ENCODE measurements around the gene EPHA6. TPM values are rescaled to one million over a fixed set of nuclear protein-coding genes. Genes with fewer than 3 reads are reported as not detected.

Gene EPHA6
- total and polyA plus RNA-seq, 9 donors = 2.0 to 20.9 (median 9.2) TPM

DNA sequence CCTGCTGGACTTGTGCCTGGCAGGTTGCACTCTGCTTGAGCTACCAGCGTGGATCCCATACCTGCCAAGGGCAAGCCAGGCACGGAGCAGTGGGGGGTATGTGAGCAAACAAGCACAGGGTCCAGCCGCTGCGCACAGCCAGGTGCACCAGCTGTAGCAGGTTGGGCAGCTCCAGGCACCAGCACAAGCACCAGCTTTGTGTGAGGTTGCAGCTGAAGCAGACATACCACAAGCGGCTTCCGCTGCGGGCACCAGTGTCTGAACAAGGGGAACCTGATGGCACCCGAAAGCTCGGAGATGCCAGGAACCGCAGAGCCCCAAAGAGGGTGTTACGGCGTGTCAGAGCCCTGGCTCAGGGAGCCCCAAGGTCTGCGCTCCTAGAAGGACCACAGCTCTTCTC, 477.5 kb downstream of the EPHA6 start:
- H3K9me3 ChIP-seq = no peaks in the 10 kb centered on the region
- DNase-seq = no peak
- no peaks in the 10 kb centered on the region for H3K4me1 ChIP-seq (ENCODE audit: insufficient read depth)
- H3K4me3 ChIP-seq = no peak overlapping the region
- no peak overlapping the region for H3K27ac ChIP-seq
- WGBS, 3 donors = 96 to 97% (median 97%) methylated on average over 13 of the region's 13 CpGs
- intact Hi-C loops (cut with DNase I) = no loop called here
- TF ChIP-seq EP300 (IDR thresholded peaks at IDR 0.05) (no peak), POLR2A (IDR thresholded peaks at IDR 0.05) (no peak)
- TF ChIP-seq, protein P1, sequence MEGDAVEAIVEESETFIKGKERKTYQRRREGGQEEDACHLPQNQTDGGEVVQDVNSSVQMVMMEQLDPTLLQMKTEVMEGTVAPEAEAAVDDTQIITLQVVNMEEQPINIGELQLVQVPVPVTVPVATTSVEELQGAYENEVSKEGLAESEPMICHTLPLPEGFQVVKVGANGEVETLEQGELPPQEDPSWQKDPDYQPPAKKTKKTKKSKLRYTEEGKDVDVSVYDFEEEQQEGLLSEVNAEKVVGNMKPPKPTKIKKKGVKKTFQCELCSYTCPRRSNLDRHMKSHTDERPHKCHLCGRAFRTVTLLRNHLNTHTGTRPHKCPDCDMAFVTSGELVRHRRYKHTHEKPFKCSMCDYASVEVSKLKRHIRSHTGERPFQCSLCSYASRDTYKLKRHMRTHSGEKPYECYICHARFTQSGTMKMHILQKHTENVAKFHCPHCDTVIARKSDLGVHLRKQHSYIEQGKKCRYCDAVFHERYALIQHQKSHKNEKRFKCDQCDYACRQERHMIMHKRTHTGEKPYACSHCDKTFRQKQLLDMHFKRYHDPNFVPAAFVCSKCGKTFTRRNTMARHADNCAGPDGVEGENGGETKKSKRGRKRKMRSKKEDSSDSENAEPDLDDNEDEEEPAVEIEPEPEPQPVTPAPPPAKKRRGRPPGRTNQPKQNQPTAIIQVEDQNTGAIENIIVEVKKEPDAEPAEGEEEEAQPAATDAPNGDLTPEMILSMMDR (IDR thresholded peaks at IDR 0.05) = no peak
- no peaks in the 10 kb centered on the region for H3K27me3 ChIP-seq
- H3K36me3 ChIP-seq = no peaks in the 10 kb centered on the region

DNA sequence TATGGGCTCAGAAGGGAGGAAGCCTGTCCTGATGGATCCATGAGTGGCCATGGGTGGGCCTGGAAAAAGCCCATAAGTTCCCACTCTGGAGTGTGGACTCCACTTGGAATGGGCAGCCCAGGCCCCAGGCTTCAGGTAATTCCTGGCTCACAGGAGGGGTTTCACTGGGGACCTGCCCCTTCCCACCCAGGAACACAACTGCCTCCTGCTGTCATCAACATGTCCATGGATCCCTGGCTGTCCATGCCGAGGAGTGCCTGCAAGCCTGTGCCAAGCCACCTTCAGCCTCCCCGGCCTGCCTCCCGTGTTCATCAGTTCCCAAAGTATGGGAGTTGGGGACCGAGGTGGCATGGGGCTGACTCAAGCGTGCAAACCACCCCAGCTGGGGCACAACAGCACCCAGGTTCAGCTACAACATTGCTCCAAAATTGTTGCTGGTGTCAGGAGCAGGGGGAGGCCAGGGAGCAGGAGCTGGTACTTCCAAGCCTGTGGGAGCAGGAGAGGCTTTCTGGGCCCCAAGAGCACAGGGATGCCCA, 479.3 kb downstream of the EPHA6 start:
- TF ChIP-seq EP300 (IDR thresholded peaks at IDR 0.05) (no peak), POLR2A (IDR thresholded peaks at IDR 0.05) (no peak)
- TF ChIP-seq, protein P1 (IDR thresholded peaks at IDR 0.05) = no peak
- intact Hi-C loops (cut with DNase I) = no loop called here
- no peak overlapping the region for H3K4me3 ChIP-seq
- no peak for DNase-seq
- H3K36me3 ChIP-seq = no peaks in the 10 kb centered on the region
- 89 to 93% (median 91%) methylated on average over 5 of the region's 5 CpGs for WGBS, 3 donors
- H3K9me3 ChIP-seq = no peaks in the 10 kb centered on the region
- H3K4me1 ChIP-seq (ENCODE audit: insufficient read depth) = no peaks in the 10 kb centered on the region
- H3K27me3 ChIP-seq = no peaks in the 10 kb centered on the region
- H3K27ac ChIP-seq = no peak overlapping the region

DNA sequence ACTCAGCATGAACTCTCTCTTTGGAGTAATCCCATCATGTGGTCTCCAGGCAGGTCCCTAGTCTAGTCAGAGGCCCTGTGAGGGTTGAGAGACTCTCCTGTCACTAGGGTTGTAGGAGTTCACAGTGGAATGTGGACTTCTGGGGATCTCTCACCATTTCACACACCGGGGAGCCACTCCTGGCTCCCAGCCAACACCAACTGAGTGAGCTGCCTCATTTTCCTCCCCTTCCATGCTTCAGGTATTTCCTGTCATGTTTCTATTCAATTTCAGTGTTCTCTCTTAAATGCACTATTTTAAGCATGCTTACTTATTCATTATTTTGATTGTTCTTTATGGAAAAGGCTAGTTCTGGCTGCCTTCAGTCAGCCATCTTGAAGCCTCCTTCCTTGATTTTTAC, 482.6 kb downstream of the EPHA6 start:
- intact Hi-C loops (cut with DNase I) = no loop called here
- Histone ChIP-seq H3K4me1 (ENCODE audit: insufficient read depth) (no peaks in the 10 kb centered on the region), H3K27ac (no peak overlapping the region), H3K4me3 (no peak overlapping the region), H3K36me3 (no peaks in the 10 kb centered on the region), H3K9me3 (no peaks in the 10 kb centered on the region), H3K27me3 (no peaks in the 10 kb centered on the region)
- DNase-seq = no peak
- TF ChIP-seq EP300 (IDR thresholded peaks at IDR 0.05) (no peak), POLR2A (IDR thresholded peaks at IDR 0.05) (no peak)
- TF ChIP-seq, protein P1 (IDR thresholded peaks at IDR 0.05) = no peak
- WGBS, 3 donors = 25 to 37% (median 26%) methylated on average over 1 of the region's 1 CpG

DNA sequence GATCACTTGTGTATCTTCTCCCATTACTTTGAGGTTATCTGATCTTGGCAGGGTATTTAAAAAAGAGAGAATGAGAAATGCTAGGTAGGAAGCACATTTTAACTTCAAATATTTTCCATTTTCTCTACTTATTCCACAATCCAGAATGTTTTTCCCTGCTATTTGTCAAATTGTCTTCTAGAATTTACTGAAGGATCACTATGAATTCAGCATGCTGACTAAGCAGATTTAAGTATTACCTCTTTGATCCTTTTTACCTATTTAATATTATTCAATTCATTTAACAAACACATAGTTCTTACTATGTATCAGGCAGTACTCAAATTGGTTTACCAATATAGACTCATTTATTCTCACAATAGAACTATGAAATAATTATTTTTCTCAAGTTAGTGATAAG, 486.7 kb downstream of the EPHA6 start:
- no peak overlapping the region for H3K27ac ChIP-seq
- H3K4me1 ChIP-seq (ENCODE audit: insufficient read depth) = no peaks in the 10 kb centered on the region
- DNase-seq = no peak
- no peaks in the 10 kb centered on the region for H3K27me3 ChIP-seq
- intact Hi-C loops (cut with DNase I) = no loop called here
- no peak overlapping the region for H3K4me3 ChIP-seq
- TF ChIP-seq POLR2A (IDR thresholded peaks at IDR 0.05) (no peak), EP300 (IDR thresholded peaks at IDR 0.05) (no peak)
- TF ChIP-seq, protein P1 (IDR thresholded peaks at IDR 0.05) = no peak
- H3K36me3 ChIP-seq = no peaks in the 10 kb centered on the region
- H3K9me3 ChIP-seq = no peaks in the 10 kb centered on the region
